ENCODE results near the gene ADK.

DNA sequence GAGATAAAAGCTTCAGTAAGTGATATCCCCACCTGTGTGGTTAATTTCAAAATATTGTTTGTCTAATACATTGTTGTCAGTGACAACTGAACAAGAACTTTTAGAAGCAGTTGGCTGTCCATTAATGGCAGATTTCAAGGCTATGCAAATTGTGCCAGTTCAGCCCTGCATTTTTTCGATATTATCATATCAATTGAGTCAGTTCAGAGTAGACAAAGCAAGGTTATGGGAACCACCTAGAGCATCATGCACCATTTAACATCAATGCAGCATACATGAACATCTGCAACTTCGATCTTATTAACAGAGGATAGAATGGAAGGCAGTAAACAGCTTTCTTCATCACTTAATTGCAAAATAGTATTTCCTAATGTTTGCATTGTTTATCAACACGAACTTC lies 494.7 kb downstream of the ADK start:
- TF ChIP-seq, protein P1, sequence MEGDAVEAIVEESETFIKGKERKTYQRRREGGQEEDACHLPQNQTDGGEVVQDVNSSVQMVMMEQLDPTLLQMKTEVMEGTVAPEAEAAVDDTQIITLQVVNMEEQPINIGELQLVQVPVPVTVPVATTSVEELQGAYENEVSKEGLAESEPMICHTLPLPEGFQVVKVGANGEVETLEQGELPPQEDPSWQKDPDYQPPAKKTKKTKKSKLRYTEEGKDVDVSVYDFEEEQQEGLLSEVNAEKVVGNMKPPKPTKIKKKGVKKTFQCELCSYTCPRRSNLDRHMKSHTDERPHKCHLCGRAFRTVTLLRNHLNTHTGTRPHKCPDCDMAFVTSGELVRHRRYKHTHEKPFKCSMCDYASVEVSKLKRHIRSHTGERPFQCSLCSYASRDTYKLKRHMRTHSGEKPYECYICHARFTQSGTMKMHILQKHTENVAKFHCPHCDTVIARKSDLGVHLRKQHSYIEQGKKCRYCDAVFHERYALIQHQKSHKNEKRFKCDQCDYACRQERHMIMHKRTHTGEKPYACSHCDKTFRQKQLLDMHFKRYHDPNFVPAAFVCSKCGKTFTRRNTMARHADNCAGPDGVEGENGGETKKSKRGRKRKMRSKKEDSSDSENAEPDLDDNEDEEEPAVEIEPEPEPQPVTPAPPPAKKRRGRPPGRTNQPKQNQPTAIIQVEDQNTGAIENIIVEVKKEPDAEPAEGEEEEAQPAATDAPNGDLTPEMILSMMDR (IDR thresholded peaks at IDR 0.05), result no peak
- no peak for TF ChIP-seq POLR2A (IDR thresholded peaks at IDR 0.05)

All from right lobe of liver (tissue), 4 donors.